Panc1 (cell line): ENCODE data around the gene CD300LB. TPM values are rescaled to one million over a fixed set of nuclear protein-coding genes. Genes with fewer than 3 reads are reported as not detected.

Experiments used
- ATAC-seq: fragments of 200-7000 bp; cut with Tn5 transposase; 2 replicates; pipeline ENCODE4 v1.9.1; 2020; ENCODE audit warnings: mild to moderate bottlenecking, moderate library complexity
- BruUV-seq: library from RNA; stranded (reverse); fragments of 400-500 nt; replicated peaks from 2 replicates; lab custom pipeline; 2021; lab: Mats Ljungman, UMichigan
- CTCF ChIA-PET: fragments of 300-600 bp; sonication (Branson Sonifier 250); formaldehyde crosslinking; loops from one replicate; lab custom pipeline; 2022; ENCODE audit warnings: antibody characterized with exemption; lab: Charles Lee
- POLR2A ChIA-PET: fragments of 300-600 bp; sonication (Branson Sonifier 250); formaldehyde crosslinking; loops from one replicate; lab custom pipeline; 2022; ENCODE audit warnings: antibody characterized with exemption; lab: Charles Lee
- DNase-seq: peaks from one replicate; pipeline ENCODE4 v3.0.0-alpha.2; 2010; ENCODE audit warnings: low read depth, low spot score
- H3K27ac ChIP-seq: 2 replicates; pipeline ENCODE4 v1.5.1; 2011; ENCODE audit warnings: mild to moderate bottlenecking, low read length, inconsistent platforms
- H3K27me3 ChIP-seq: fragments of 200-500 bp; sonication (Bioruptor generic); 2 replicates; pipeline ENCODE4 v1.6.0; 2014; ENCODE audit warnings: low read length, inconsistent platforms; ENCODE audit not compliant: control insufficient read depth, insufficient read depth
- H3K36me3 ChIP-seq: fragments of 200-500 bp; sonication (Bioruptor generic); 2 replicates; pipeline ENCODE4 v1.5.1; 2014; ENCODE audit warnings: inconsistent platforms, mild to moderate bottlenecking, low read length, moderate library complexity; ENCODE audit not compliant: control insufficient read depth, insufficient read depth
- H3K4me1 ChIP-seq: 2 replicates; pipeline ENCODE4 v1.5.1; 2011; ENCODE audit warnings: inconsistent platforms, mild to moderate bottlenecking, low read length, moderate library complexity; ENCODE audit not compliant: control insufficient read depth, insufficient read depth
- H3K4me3 ChIP-seq, 2 experiments: 2 replicates each; pipeline ENCODE4 v1.5.1; 2011 to 2012; ENCODE audit warnings: low read depth in 2 of 2, low read length in 2 of 2, mild to moderate bottlenecking in 2 of 2, inconsistent platforms in 1 of 2, moderate library complexity in 1 of 2
- H3K9me3 ChIP-seq: fragments of 200-500 bp; sonication (Bioruptor generic); 2 replicates; pipeline ENCODE4 v1.5.1; 2014; ENCODE audit warnings: low read depth, mild to moderate bottlenecking, inconsistent platforms, low read length, moderate library complexity; ENCODE audit not compliant: control insufficient read depth, insufficient read depth
- POLR2AphosphoS5 ChIP-seq: IDR thresholded peaks from 2 replicates; pipeline ENCODE4 v1.6.1; 2012; ENCODE audit warnings: mild to moderate bottlenecking, low read depth, low read length, moderate library complexity
- SIN3A ChIP-seq: IDR thresholded peaks from 2 replicates; pipeline ENCODE4 v1.6.1; 2012; ENCODE audit warnings: low read depth, mild to moderate bottlenecking, low read length, moderate library complexity, borderline replicate concordance; ENCODE audit not compliant: insufficient read depth
- TCF7L2 ChIP-seq: IDR thresholded peaks from 2 replicates; pipeline ENCODE4 v1.6.1; 2011; ENCODE audit warnings: mild to moderate bottlenecking, low read depth, low read length, inconsistent platforms
- in situ Hi-C: cut with HindIII; loops from 2 replicates; pipeline ENCODE4 v1.10.0; 2016; ENCODE audit warnings: low sequenced_read_pairs, low pct_unique_long_range_greater_than_20kb
- intact Hi-C: fragments of 100-400 bp; cut with micrococcal nuclease; formaldehyde crosslinking; loops from one replicate; pipeline ENCODE4 v1.10.0; 2022; ENCODE audit not compliant: unreplicated experiment
- total RNA-seq: library from RNA; stranded (reverse); gene quantifications from one replicate; pipeline ENCODE4 v1.2.1, GENCODE V29; 2021; ENCODE audit not compliant: unreplicated experiment
- TF ChIP-seq, protein P1 (sequence below), 2 experiments: IDR thresholded peaks; 2 replicates each; pipeline ENCODE4 v1.6.1; 2011 to 2012; ENCODE audit warnings: low read depth in 2 of 2, control low read depth in 1 of 2, low read length in 1 of 2, mild to moderate bottlenecking in 1 of 2, moderate library complexity in 1 of 2; ENCODE audit not compliant: insufficient read depth in 1 of 2
- TF ChIP-seq, protein P2 (sequence below): fragments of 450-650 bp; IDR thresholded peaks from 2 replicates; pipeline ENCODE4 v1.5.1; 2017; ENCODE audit warnings: mild to moderate bottlenecking

CD300LB gene
- total RNA-seq, 1 experiment from 2014 or later, result not detected

DNA sequence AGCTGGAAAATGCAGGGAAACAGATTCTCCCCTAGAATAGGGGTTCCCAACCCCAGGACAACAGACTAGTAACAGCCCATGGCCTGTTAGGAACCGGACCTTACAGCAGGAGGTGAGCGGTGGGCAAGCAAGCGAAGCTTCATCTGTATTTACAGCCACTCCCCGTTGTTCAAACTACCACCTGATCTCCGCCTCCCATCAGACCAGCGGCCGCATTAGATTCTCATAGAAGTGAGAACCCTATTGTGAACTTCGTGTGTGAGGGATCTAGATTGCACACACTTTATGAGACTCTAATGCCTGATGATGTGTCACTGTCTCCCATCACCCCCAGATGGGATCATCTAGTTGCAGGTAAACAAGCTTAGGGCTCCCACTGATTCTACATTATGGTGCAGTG lies 3.5 kb downstream of the CD300LB start:
- in situ Hi-C loops, result no loop called here
- CTCF ChIA-PET, result interaction anchor here (0.6 kb wide), 1 partner anchor 223 kb away, joined by 14 read pairs; no protein-coding TSS in a partner anchor
- no peaks in the 10 kb centered on the region for H3K36me3 ChIP-seq

DNA sequence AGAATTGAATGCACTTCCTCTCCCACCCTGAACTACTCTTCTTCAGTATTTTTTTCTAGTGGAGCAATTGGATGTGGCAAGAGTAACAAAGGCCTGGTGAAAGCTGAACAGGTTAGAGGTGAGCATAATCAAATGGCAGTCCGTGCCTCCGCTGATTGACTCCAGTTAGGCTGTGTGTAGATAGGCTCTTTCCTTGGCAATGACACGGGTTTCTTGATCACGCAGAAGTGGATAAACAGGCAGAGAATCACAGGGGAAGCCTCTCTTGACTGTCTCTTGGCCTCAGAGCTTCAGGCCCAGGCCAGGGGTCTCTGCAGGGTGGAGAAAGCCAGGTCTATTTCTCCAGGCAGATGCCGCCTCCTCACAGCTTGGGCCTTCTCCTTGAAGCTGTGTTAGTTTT lies 4.2 kb downstream of the CD300LB start:
- BruUV-seq, result no TSS peak
- no peaks in the 10 kb centered on the region for H3K4me1 ChIP-seq
- in situ Hi-C loops (no loop called here), intact Hi-C loops (no loop called here)
- ChIA-PET CTCF (interaction anchor here (0.6 kb wide), 2 partner anchors 177 to 222 kb away, joined by 6 to 14 read pairs; no protein-coding TSS in a partner anchor), POLR2A (no interaction called here)
- DNase-seq (no peak), ATAC-seq (no peak)
- TF ChIP-seq, protein P1, sequence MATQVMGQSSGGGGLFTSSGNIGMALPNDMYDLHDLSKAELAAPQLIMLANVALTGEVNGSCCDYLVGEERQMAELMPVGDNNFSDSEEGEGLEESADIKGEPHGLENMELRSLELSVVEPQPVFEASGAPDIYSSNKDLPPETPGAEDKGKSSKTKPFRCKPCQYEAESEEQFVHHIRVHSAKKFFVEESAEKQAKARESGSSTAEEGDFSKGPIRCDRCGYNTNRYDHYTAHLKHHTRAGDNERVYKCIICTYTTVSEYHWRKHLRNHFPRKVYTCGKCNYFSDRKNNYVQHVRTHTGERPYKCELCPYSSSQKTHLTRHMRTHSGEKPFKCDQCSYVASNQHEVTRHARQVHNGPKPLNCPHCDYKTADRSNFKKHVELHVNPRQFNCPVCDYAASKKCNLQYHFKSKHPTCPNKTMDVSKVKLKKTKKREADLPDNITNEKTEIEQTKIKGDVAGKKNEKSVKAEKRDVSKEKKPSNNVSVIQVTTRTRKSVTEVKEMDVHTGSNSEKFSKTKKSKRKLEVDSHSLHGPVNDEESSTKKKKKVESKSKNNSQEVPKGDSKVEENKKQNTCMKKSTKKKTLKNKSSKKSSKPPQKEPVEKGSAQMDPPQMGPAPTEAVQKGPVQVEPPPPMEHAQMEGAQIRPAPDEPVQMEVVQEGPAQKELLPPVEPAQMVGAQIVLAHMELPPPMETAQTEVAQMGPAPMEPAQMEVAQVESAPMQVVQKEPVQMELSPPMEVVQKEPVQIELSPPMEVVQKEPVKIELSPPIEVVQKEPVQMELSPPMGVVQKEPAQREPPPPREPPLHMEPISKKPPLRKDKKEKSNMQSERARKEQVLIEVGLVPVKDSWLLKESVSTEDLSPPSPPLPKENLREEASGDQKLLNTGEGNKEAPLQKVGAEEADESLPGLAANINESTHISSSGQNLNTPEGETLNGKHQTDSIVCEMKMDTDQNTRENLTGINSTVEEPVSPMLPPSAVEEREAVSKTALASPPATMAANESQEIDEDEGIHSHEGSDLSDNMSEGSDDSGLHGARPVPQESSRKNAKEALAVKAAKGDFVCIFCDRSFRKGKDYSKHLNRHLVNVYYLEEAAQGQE (IDR thresholded peaks at IDR 0.05; ENCODE audit: insufficient read depth in 1 of 2, low read depth in 2 of 2, low read length in 1 of 2), result no peak
- TF ChIP-seq, protein P2, sequence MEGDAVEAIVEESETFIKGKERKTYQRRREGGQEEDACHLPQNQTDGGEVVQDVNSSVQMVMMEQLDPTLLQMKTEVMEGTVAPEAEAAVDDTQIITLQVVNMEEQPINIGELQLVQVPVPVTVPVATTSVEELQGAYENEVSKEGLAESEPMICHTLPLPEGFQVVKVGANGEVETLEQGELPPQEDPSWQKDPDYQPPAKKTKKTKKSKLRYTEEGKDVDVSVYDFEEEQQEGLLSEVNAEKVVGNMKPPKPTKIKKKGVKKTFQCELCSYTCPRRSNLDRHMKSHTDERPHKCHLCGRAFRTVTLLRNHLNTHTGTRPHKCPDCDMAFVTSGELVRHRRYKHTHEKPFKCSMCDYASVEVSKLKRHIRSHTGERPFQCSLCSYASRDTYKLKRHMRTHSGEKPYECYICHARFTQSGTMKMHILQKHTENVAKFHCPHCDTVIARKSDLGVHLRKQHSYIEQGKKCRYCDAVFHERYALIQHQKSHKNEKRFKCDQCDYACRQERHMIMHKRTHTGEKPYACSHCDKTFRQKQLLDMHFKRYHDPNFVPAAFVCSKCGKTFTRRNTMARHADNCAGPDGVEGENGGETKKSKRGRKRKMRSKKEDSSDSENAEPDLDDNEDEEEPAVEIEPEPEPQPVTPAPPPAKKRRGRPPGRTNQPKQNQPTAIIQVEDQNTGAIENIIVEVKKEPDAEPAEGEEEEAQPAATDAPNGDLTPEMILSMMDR, result no peak
- TF ChIP-seq SIN3A (no peak), TCF7L2 (no peak), POLR2AphosphoS5 (no peak)
- H3K27me3 ChIP-seq, result peaks cover 16% of the 10 kb centered on the region
- no peak overlapping the region for H3K4me3 ChIP-seq
- no peaks in the 10 kb centered on the region for H3K36me3 ChIP-seq
- no peaks in the 10 kb centered on the region for H3K9me3 ChIP-seq
- H3K27ac ChIP-seq, result no peak overlapping the region

More for the DNA sequence above, 3.5 kb downstream of the CD300LB start:
- no peak for TF ChIP-seq TCF7L2
- no peak for TF ChIP-seq SIN3A
- TF ChIP-seq, protein P2, result no peak
- TF ChIP-seq, protein P1 (IDR thresholded peaks at IDR 0.05; ENCODE audit: insufficient read depth in 1 of 2, low read depth in 2 of 2, low read length in 1 of 2), result no peak
- TF ChIP-seq POLR2AphosphoS5, result no peak
- H3K27ac ChIP-seq, result no peak overlapping the region
- no peak overlapping the region for H3K4me3 ChIP-seq
- intact Hi-C loops, result no loop called here
- BruUV-seq, result no TSS peak
- no peaks in the 10 kb centered on the region for H3K9me3 ChIP-seq
- no peak for ATAC-seq
- no peak for DNase-seq
- POLR2A ChIA-PET, result no interaction called here
- no peaks in the 10 kb centered on the region; the same call in 1 of the 2 replicates for H3K4me1 ChIP-seq
- peaks cover 16% of the 10 kb centered on the region for H3K27me3 ChIP-seq
